CD4-positive, alpha-beta T cell treated with Interleukin-21 for 1 hour (primary cell): ENCODE results near the gene GSDMA.
"Not testable (repeated sequence)": the region's sequence is repeated elsewhere in the genome, so short reads cannot be mapped to it uniquely, and the experiment has no call there.

ENCODE experiments used
- DNase-seq: peaks from one replicate; pipeline ENCODE4 v3.0.0-alpha.2; 2020

The GSDMA gene

DNA sequence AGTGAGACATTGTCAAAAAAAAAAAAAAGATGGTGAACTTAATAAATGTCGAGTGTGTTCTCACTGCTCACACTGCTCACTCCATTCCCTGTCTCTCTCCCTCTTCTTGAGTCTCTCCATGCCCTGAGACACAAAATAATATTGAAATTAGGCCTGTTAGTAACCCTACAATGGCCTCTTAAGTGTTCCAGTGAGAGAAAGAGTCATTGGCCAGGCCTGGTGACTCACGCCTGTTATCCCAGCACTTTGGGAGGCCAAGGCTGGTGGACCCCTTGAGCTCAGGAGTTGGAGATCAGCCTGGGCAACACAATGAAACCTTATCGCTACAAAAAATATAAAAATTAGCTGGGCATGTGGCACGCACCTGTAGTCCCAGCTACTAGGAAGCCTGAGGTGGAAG lies 36.3 kb downstream of the GSDMA start:
- DNase-seq = no peak

- no peak for DNase-seq
These were observed 37.4 kb downstream of the GSDMA start for GRCh38 chr17:40000161-40000560.

- DNase-seq = not testable (repeated sequence)
These were observed 38.5 kb downstream of the GSDMA start for GRCh38 chr17:40001335-40001734.

DNA sequence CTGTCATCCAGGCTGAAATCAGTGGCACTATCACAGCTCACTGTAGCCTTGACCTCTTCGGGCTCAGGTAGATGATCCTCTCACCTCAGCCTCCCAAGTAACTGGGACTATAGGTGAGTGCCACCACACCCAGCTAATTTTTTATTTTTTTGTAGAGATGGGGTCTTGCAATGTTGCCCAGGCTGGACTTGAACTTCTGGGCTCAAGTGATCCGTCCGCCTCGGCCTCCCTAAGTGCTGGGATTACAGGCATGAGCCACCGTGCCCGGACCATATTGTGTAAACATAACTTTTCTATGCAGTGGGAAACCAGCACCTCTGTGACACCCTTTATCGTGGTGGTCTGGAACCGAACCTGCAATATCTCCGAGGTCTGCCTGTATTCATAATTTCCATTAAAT lies 41.3 kb downstream of the GSDMA start:
- no peak for DNase-seq

DNA sequence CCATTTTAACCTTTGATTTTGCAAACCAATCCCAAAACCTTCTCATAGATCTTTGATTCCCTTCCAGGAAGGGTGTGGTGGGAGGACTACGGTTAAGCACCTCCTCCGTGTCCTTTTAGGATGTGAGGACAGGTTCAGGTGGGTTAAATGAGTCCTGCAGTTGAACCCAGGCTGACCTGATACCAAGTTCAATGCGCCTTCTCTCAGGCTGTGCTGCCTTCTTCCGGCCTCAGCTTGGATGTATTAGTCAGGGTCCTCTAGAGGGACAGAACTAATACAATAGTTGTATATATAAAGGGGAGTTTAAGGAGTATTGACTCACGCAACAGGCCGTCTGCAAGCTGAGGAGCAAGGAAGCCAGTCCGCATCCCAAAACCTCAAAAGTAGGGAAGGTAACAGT lies 41.9 kb downstream of the GSDMA start:
- no peak for DNase-seq

- no peak for DNase-seq
These were observed 42.7 kb downstream of the GSDMA start for GRCh38 chr17:40005520-40005919.

DNA sequence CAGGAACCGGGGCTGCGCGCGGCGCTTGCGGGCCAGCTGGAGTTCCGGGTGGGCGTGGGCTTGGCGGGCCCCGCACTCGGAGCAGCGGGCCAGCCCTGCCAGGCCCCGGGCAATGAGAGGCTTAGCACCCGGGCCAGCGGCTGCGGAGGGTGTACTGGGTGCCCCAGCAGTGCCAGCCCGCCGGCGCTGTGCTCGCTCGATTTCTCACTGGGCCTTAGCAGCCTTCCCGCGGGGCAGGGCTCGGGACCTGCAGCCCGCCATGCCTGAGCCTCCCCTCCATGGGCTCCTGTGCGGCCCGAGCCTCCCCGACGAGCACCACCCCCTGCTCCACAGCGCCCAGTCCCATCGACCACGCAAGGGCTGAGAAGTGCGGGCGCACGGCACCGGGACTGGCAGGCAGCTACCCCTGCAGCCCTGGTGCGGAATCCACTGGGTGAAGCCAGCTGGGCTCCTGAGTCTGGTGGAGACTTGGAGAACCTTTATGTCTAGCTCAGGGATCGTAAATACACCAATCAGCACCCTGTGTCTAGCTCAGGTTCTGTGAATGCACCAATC lies 48.2 kb downstream of the GSDMA start:
- not testable (repeated sequence) for DNase-seq

- DNase-seq = not testable (repeated sequence)
These were observed 49.3 kb downstream of the GSDMA start for GRCh38 chr17:40012017-40012647.

DNA sequence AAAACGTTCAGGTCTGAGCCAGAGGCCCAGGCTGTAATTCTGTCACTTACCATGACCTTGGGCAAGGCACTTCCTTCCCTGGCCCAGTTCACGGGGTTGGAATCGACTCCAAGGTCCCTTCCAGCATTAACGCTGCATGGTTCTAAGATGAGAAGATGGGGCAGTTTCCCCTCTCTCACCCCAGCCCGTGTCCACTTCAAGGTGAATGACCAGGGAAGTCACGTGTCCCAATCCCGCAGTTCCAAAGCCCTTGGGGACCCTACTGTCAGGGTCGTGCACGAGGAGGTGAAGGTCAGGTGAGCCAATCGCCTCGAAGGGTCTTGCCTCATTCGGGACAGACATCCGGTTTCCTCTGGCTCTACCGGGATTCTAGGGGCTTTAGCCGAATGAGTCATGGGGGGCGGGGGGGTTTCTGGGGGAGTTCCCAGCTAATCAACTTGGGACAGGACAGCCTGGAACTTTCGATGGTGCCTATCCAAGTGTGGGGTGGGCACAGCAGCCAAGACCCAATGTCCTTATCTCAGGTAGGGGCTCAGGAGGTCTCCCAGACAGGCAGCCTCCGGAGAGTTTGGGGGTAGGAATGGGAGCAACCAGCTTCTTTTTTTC lies 51.7 kb downstream of the GSDMA start:
- no peak for DNase-seq

DNA sequence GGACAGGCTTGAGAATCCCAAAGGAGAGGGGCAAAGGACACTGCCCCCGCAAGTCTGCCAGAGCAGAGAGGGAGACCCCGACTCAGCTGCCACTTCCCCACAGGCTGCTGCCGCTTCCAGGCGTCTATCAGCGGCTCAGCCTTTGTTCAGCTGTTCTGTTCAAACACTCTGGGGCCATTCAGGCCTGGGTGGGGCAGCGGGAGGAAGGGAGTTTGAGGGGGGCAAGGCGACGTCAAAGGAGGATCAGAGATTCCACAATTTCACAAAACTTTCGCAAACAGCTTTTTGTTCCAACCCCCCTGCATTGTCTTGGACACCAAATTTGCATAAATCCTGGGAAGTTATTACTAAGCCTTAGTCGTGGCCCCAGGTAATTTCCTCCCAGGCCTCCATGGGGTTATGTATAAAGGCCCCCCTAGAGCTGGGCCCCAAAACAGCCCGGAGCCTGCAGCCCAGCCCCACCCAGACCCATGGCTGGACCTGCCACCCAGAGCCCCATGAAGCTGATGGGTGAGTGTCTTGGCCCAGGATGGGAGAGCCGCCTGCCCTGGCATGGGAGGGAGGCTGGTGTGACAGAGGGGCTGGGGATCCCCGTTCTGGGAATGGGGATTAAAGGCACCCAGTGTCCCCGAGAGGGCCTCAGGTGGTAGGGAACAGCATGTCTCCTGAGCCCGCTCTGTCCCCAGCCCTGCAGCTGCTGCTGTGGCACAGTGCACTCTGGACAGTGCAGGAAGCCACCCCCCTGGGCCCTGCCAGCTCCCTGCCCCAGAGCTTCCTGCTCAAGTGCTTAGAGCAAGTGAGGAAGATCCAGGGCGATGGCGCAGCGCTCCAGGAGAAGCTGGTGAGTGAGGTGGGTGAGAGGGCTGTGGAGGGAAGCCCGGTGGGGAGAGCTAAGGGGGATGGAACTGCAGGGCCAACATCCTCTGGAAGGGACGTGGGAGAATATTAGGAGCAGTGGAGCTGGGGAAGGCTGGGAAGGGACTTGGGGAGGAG lies 52.5 kb downstream of the GSDMA start, which contains the start of gene CSF3:
Gene CSF3, plus strand, starts transcription at position 436 of the 993 bp plus-strand sequence. Its CDS starts 35 bp downstream, at position 471.
- DNase-seq = no peak

DNA sequence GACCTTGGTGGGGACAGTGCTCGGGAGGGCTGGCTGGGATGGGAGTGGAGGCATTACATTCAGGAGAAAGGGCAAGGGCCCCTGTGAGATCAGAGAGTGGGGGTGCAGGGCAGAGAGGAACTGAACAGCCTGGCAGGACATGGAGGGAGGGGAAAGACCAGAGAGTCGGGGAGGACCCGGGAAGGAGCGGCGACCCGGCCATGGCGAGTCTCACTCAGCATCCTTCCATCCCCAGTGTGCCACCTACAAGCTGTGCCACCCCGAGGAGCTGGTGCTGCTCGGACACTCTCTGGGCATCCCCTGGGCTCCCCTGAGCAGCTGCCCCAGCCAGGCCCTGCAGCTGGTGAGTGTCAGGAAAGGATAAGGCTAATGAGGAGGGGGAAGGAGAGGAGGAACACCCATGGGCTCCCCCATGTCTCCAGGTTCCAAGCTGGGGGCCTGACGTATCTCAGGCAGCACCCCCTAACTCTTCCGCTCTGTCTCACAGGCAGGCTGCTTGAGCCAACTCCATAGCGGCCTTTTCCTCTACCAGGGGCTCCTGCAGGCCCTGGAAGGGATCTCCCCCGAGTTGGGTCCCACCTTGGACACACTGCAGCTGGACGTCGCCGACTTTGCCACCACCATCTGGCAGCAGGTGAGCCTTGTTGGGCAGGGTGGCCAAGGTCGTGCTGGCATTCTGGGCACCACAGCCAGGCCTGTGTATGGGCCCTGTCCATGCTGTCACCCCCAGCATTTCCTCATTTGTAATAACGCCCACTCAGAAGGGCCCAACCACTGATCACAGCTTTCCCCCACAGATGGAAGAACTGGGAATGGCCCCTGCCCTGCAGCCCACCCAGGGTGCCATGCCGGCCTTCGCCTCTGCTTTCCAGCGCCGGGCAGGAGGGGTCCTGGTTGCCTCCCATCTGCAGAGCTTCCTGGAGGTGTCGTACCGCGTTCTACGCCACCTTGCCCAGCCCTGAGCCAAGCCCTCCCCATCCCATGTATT lies 53.5 kb downstream of the GSDMA start:
- DNase-seq = no peak

DNA sequence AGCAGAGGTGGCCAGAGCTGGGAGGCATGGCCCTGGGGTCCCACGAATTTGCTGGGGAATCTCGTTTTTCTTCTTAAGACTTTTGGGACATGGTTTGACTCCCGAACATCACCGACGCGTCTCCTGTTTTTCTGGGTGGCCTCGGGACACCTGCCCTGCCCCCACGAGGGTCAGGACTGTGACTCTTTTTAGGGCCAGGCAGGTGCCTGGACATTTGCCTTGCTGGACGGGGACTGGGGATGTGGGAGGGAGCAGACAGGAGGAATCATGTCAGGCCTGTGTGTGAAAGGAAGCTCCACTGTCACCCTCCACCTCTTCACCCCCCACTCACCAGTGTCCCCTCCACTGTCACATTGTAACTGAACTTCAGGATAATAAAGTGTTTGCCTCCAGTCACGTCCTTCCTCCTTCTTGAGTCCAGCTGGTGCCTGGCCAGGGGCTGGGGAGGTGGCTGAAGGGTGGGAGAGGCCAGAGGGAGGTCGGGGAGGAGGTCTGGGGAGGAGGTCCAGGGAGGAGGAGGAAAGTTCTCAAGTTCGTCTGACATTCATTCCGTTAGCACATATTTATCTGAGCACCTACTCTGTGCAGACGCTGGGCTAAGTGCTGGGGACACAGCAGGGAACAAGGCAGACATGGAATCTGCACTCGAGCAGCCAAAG lies 54.7 kb downstream of the GSDMA start:
- no peak for DNase-seq

DNA sequence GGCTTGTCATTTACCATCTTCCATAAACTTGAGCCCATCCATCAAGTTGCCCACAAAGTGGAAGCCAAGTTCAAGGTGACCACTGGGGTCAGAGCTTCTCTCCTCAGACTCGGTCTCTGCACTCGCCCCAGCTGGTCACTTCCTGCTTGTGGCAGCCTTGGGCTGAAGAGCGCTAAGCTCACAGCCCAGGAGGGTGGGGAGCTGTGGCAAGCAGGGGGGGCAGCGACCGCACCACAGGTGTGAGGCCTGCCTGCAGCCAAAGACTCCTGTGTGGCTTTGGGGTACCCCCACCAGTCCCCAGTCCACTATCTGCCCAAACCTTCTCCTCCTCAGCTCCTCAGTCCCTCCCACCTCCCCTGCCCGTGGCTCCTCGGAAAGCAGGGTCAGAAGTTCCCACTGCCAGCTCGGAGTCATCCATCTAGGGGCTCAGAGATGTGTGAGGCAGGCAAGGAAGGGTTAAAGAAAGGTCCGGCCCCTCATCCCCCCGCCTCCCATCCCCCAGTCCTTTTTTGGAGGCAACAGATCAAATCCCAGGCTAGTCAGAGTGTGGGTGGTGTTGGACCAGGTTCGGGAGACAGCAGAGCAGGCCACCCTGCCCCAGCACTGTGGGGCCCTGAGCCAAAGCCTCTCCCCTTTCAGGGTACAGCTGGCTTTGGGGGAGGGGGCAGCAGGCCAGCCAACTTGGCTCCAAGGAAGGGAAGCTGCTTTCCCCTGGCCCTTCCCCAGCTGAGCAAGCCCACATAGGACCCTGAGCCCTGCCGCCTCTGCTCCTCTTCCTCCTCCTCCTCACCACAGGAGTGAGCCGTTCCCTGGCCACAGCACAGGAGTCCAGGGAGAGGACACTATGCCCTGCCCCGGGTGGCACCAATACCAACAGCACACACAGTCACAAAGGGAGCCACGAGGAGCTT lies 55.7 kb downstream of the GSDMA start:
- DNase-seq = no peak

DNA sequence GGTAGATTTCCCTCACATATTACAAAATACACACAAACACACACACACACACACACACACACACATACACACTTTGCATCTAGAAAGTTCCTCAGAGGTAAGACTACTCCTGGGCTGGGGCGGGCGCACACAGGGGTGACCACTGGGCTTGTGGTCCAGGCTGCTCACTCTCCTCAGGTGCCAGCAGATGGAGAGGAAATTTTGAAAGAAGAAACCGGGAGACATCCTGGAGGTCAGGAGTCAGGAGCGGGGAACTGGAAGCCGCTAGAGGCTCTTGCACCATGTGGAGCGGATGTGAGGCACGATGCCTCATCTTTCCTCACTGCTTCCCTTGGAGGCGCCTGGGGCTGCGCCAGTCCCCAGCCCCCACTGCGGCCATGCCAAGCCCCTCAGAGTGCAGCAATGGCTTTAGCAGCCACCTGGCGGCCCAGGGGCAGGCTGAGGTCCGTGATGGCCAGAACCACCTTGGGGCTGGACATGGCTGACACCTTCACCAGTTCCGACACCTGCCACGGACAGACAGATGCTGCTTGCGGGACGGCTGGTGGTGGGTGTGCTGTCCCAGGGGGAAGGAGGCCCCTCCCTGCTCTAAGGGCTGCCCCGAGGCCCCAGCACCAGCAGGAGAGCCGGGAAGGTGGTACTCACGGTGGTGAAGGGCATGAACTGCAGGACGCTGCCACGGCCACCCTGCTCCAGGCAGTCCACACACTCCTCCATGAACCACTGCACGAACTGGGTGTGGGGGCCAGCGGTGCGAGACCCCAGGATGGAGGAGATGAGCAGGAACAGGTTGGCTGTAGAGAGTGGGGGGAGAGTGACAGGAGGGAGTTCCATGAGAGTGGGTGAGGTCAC lies 56.6 kb downstream of the GSDMA start:
- DNase-seq = no peak

- DNase-seq = no peak
These were observed 57.3 kb downstream of the GSDMA start for GRCh38 chr17:40020146-40020545.

- no peak for DNase-seq
These were observed 58.7 kb downstream of the GSDMA start for GRCh38 chr17:40021451-40021971.

GRCh38 chr17:40022497-40022896 lies 59.7 kb downstream of the GSDMA start:
- DNase-seq = no peak

- DNase-seq = no peak
These were observed 60.2 kb downstream of the GSDMA start for GRCh38 chr17:40022961-40023541.
